ENCODE results near the gene C22orf23.
"Not testable (repeated sequence)": the region's sequence is repeated elsewhere in the genome, so short reads cannot be mapped to it uniquely, and the experiment has no call there.

Gene C22orf23

DNA sequence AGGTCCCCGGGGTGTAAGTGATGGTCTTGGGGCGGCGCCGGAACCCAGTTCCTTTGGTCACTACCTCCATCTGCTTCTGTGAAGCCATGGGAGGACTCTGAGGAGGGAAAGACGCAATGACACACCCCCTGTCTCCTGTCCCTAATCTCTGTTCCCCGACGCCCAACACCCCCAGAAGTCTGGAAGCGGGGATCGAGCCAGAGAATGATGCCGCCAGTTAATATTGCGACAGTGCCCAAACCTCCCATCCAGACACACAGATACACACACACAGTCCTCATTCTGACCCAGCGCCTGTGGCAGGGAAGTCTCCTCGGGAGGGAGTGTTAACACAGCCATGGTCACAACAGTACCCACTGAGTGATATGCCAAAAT is 352 bp downstream of the C22orf23 start:
- no peak for DNase-seq

DNA sequence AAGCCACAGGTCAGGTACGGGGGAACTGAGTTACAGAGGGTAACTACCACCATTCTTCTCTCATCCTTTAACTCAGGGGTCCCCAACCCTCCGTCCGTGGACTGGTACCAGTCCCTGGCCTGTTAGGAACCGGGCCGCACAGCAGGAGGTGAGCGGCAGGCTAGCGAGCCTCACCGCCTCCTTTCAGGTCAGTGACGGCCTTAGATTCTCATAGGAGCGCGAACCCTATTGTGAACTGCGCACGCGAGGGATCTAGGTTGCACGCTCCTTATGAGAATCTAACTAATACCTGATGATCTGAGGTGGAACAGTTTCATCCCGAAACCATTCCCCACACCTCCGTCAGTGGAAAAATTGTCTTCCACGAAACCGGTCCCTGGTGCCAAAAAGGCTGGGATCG is 772 bp downstream of the C22orf23 start:
- not testable (repeated sequence) for DNase-seq

DNA sequence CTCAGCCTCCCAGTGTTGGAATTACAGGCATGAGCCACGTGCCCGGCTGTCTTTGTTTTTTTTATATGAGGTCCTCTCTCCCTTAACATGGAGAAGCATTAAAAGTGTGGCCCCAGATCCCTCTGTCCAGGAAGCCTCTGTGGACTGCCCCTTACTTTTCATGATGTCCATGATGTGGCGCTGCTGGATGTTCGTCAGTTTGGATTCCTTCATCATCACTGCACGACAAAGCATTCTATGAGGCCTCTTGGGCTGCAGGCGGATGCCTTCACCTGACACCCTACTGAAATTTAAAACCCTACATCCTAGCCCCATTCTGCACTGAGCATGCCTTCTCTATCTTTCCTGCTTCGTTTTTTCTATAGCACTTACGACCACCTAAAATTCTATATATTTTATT is 2.1 kb downstream of the C22orf23 start:
- DNase-seq = no peak

DNA sequence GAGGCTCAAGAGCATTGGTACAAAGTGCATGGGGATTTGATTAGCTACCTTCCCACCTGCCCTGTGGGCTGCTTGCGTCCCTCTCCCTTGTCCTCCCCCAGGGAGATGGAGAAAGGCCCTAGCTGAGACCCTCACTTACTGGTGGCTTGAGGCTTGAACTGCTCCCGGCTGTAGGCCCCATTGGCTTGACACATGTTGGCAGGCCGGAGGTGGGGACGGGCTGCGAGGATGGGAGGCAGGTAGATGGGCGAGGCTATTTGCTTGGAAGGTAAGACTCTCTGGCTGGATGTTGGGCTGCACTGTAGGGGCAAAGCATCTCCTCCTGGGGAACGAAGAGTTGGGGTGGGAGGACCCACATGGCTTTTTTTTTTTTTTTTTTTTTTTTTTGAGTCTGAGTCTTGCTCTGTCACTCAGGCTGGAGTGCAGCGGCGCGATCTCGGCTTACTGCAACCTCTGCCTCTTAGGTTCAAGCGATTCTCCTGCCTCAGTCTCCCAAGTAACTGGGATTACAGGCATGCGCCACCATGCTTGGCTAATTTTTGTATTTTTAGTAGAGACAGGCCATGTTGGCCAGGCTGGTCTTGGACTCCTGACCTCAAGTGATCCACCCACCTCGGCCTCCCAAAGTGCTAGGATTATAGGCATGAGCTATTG is 6.1 kb downstream of the C22orf23 start:
- DNase-seq = not testable (repeated sequence)

DNA sequence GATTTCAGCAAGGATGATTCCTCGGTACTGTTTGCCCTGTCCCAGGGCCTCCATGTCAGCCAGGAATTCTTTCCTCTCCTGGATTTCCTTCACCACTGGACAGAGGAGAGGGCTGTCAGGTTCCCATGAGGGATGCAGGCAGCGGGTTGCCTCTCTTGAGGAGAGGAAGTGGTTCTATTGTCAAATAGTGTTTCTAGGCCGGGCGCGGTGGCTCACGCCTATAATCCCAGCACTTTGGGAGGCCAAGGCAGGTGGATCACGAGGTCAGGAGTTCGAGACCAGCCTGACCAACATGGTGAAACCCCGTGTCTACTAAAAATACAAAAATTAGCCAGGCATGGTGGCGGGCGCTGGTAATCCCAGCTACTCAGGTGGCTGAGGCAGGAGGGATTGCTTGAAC is 9.0 kb downstream of the C22orf23 start:
- not testable (repeated sequence) for DNase-seq

DNA sequence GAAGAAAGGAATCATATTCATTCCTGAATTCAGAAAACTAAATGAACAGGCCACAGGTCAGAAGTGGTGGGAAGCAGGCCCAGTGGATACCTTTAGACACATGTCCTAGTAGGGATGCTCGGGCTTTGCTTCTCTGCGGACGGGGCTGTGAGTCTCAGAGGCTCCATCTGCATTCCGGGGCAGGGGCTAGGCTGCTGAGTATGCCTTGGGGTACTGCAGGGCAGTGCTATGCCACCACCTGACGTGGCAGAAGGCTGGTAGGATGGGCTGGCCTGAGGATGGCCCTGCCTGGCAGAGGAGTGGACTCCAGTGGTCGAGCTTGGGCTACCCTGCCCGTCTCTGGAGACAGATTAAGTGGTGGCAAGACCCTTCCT is 9.6 kb downstream of the C22orf23 start:
- no peak for DNase-seq

DNA sequence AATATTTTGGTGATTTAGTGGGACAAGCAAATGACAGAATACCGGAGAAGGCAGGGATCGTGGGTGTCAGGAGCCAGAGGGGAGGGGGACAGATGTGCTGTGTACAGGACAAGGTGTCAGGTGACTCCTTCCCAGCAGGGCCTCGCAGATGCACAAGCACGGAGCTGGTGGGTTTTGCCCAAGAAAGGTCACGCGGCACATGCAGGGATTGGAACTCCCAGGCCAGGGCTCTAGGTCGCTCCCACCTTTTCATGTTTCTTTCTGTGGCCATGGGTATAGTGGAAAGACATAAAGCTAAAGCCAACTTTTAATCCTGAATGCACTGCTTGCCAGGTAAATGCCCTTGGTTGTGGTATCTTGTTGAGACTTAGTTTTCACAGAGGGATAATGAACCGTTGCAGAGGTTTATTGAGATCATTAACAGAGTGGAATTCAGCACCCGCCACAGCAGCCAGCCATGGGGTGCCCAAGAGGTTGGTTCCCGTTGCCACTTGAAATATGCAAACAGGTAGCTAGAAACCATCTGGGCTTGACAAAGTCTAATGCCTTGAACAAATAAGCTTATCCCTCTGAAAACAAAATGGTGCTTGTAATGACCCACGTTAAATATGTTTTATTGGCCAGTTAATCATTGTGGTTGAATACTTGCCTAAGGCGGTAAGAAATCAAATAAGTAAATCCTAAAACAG is 10.1 kb downstream of the C22orf23 start:
- no peak for DNase-seq

DNA sequence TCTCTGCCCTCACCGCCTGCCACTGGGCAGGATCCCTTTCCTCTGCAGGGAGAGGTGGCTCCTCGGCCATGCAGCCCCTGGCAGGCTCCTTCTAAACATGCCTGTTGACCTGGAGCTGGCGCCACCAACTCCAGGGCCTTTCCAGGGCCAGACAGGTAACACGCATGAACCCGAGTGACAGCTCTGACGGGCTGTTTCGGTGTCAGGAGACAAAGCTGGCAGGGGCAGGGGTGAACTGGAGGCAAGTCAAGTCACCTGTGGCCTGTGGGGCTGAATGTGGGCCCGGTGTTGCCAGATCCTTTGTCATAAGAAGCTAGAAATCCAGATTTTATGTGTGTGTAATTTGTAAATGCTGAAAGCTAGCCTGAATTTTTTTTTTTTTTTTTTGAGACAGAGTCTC is 11.3 kb downstream of the C22orf23 start:
- DNase-seq = no peak

DNA sequence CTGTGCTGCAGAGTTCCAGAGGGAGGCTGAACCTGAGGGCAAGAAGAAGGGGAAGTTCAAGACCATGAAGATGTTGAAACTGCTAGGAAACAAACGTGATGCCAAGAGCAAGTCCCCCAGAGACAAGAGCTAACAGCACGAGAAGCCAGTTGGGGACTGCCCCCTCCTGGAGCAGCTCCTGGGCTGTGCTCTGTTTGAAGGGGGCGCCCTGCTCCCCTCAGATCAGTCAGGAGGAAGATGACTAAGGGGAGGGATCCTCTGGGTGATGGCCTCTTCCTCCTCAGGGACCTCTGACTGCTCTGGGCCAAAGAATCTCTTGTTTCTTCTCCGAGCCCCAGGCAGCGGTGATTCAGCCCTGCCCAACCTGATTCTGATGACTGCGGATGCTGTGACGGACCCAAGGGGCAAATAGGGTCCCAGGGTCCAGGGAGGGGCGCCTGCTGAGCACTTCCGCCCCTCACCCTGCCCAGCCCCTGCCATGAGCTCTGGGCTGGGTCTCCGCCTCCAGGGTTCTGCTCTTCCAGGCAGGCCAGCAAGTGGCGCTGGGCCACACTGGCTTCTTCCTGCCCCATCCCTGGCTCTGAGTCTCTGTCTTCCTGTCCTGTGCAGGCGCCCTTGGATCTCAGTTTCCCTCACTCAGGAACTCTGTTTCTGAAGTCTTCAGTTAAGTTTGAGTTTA is 12.6 kb downstream of the C22orf23 start:
- DNase-seq = peak; percentile 89 to 93

DNA sequence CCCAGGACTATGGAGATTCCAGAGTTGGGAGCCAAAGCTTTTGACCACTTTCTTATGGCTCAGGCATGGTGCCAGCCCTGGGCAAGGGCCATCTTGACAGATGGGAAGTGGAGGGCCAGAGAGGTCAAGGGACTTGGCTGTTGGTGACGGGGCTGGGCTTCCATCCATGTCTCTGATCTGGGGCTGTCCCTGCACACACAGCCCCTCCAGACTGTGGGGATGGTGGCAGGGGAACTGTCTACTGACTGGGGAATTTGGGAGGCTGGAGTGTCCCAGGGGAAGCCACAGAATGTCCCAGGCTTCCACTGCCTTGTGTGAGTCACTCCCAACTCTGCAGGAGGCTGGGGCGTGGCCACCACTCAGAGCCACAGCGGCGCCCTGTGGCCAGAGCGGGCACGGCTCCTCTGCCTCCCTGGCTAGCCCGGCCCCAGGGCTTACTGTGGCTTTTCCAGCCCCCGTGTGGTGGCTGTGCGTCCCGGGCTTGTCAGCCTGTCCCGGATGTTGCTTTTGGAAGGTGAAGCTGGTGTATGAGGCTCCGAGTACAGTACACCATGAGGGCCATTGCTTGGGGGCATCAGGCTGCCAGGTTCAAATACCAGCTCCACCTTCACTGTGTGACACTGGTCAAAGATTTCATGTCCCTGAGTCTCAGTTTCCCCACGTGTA is 19.6 kb downstream of the C22orf23 start:
- peak; percentile 85 to 90 for DNase-seq

DNA sequence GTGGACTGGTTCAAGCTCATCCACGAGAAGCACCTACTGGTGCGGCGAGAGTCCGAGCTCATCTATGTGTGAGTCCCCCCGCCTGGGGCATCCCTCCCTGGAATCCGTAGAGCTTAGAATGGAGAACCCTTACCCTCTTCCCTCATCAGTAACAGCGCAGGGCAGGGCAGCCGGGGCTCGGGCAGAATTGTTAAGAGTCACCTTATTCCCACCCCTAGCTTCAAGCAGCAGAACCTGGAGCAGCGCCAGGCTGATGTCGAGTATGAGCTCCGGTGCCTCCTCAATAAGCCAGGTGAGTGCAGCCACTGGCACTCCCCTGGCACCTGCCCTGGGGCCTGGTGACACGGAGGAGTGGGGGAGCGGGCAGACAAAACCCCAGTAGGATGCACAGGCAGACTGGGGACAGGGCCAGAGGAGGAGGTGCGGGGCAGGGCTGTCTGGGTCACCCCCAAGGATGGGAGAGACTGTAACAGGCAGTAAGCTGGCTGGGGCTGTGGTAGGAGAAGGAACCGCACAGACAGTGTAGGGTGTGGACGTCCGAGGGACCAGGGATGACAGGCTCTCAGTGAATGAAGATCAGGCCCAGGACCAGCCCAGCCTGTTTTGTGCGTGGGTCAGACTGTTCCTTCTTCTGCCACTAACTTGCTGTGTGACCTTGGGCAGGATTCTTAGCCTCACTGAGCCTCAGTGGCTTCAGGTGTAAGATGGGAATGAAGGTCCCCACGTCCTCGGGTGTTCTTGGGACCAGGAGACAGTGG is 20.4 kb downstream of the C22orf23 start:
- no peak for DNase-seq

DNA sequence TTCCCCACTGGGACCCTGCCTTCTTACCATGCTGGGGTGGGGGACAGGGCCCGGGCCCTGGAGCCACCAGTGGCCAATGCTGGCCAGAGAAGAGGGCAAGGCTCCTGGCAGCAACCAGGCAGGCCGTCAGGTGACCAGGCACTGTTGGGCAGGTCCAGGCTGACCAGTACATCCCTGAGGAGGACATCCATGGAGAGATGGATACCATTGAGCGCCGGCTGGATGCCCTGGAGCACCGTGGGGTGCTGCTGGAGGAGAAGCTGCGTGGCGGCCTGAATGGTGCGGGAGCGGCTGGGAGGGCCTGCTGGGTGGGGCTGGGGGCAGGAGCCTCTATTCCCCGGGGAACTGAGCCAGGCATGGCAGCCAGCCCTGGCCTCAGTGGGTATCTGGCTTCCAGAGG is 21.0 kb downstream of the C22orf23 start:
- no peak for DNase-seq

DNA sequence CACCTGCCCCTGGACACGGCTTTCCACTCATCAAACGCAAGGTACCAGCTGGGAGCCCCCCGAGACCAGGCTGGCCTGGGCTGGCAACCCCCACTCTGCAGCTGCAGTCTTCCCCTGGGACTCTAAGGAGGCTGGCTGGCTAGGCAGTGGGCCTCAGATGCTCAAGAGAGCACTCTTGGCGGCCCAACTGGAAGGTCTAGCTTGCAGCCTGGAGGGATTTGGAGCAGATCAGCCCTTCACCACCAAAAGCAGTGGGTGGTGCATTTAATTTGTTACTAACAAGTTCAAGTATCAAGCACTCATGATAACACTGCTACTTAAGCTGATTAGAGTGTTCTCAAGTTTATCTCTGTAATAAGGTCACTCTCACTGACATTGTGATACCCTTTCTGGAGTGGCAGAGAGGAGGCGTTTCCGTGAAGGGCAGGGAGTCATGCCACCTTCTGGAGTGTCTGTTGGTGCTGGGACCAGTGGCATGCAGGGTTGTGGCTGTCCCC is 21.5 kb downstream of the C22orf23 start:
- DNase-seq = no peak

DNA sequence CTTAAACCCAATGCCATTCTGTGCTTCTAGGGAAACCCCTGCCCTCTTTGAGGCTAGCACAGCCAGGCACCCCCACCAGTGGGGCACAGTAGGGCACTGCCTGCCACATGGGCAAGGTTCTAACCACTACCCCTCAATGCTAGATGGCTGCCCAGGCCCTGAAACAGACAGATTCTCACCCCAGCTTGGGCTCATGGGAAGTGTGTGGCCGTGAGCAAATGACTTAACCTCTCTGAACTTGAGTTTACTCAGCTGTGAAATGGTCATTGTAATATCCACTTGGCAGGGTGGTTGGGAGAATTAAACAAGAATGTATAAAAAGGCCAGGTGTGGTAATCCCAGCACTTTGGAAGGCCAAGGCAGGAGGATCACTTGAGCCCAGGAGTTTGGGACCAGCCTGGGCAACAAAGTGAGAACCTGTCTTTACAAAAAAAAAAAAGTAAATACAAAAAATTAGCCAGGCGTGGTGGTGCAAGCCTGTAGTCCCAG is 22.4 kb downstream of the C22orf23 start:
- no peak for DNase-seq

DNA sequence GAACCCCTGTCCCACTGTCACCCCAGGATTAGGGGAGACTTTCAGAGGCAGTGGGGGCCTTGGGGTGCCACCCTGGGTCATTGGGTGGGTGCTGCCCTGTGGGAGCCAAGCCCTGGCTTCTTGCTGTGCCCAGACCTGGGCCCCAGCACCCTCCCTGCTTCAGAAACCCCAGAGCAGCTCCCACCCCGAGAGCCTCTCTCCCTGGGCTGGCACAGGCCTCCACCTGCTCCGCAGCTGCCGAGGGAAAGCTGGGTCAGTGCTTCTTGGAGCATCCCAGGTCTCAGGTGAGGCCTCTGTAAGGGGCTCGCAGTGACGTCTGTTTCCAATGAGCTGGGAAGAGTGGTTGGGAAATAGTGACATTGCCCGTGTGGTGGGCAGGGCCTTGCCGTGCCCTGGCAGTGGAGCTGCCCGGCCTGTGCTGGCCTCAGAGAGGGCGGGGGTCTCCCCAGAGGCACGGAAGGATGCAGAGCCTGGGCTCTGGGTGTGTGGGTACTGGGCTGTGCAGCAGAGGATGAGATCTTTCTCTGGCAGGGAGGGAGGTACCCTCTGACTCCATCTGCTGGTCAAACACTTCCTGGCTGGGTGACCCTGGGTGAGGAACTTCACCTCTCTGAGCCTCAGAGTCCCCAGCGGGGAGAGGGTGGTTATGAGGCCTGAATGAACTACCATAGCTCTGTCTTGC is 23.0 kb downstream of the C22orf23 start:
- peak in 1 of 2 experiments; percentile 40 for DNase-seq

DNA sequence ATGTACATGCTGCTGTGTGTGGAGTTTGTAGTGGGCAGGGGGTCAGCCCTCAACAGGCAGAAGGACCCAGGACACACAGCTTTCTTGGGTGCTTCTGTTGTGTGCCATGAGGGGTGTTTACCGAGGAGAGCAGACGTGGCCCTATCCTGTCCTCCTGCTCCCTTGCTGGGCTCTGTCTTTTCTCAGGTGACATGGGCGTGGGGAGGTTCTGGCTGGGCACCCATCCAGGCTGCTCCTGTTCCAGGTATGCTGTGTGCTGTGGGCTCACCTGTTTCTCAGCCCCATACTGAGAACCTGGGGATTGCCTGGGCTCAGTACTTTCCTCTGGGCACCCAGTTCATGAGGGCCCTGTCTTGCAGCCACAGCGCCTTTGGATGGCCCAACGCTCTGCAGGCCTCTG is 24.0 kb downstream of the C22orf23 start:
- no peak for DNase-seq

DNA sequence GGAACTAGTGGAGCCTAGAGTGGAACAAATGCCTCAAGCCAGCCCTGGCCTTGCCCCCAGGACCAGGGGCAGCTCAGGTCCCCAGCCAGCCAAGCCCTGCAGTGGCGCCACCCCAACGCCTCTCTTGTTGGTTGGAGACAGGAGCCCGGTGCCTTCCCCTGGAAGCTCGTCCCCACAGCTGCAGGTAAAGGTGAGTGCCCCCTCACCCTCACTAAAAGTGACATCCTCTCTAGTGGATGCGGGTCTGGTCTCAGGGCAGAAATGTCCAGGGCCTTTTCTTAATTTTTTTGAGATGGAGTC is 25.8 kb downstream of the C22orf23 start:
- no peak for DNase-seq

DNA sequence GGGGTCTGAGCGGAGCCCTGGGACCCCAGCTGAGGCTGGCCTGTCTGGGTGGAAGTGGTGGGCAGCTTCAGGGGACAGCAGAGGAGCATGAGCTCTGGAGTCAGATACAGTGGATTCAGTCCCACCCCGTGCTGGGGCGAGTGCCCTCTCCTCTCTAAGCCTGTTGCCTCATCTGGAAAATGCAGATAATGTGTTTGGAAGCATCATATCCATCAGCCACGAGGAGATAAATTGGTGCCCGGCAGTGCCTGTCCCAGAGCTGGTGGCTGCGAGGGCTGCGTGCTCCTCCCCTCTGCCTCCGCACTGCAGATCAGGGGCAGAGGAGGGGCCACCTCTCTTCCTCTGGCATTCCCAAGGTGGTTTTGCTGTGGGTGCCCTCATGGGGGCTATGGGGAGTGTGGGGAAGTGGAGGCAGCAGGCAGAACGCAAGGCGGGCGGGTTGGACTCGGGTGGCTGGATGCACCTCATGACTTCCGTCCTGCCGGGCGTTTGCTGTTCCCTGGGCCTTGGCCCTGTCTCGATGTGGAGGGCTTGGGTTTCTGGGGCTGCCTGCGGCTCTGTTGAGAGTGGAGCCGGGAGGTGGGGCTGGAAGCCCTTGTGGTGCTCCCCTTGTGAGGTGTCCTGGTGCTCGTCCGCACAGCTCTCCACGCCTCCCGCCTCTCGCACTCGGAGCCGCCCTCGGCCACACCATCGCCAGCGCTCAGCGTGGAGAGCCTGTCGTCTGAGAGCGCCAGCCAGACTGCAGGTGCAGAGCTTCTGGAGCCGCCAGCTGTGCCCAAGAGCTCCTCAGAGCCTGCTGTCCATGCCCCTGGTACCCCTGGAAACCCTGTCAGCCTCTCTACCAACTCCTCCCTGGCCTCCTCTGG is 26.4 kb downstream of the C22orf23 start:
- no peak for DNase-seq

DNA sequence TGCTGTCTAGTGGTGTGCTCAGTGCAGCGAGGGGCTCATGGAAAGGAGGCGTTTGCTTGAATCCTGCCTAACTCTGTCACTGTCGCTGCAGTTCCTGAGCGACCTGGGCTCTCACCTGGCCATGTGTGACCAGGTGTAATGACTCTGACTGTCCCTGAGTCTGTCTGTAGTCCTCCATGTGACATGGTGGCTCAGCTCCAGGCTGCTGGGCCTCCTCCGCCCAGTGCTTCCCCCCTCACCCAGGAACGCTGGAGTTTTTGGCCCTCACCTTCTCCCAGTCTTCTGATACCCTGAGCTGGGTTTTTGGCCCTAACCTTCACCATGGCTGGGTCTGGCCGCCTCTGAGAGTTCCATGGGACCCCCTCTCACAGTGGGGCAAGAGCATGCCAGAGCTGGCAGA is 27.0 kb downstream of the C22orf23 start:
- no peak for DNase-seq

DNA sequence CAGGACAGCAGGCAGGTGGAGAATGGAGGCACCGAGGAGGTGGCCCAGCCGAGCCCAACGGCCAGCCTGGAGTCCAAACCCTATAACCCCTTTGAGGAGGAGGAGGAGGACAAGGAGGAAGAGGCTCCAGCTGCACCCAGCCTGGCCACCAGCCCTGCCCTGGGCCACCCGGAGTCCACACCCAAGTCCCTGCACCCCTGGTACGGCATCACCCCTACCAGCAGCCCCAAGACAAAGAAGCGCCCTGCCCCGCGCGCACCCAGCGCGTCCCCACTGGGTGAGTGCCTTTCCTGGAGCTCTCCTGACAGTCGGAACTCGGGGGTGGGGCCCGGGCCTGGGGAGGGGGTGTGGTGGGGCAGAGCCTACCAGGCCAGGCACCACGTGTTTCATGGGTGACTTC is 27.6 kb downstream of the C22orf23 start:
- DNase-seq = no peak

DNA sequence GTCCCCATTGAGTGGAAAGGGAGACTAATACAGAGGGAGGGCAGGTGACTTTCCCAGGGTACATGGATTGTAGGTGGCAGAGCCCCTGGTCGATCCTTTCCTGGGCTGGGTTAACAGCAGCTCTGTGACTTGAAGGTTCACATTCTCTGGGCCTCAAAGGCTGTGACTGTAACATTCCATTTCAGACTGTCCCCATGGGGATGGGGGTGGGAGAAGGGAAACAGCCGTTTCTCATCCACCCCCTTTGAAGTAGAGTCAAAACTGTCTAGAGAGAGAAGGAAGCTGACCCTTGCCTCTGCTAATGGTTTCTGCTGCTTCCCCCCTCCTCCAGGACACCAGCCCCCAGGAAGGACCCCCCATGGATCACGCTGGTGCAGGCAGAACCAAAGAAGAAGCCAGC is 28.1 kb downstream of the C22orf23 start:
- DNase-seq = no peak

Data from Kasumi-1 (cell line).